Peyer's patch (tissue), 4 donors: ENCODE measurements around the gene MTFMT.

Experiments used
- POLR2A ChIP-seq, 2 donors: fragments of 450-650 bp; IDR thresholded peaks; one replicate each; pipeline ENCODE4 v1.5.1; 2017; ENCODE audit warnings: antibody characterized with exemption in 2 of 2, mild to moderate bottlenecking in 2 of 2, moderate library complexity in 2 of 2
- TF ChIP-seq, protein P1 (sequence below), 6 experiments: fragments of 450-650 bp in 4 of 6; fragments of 200-600 bp in 2 of 6; sonication (generic) in 1 of 6; IDR thresholded peaks; one replicate each; pipeline ENCODE4 v1.5.1; 2017 to 2019; ENCODE audit warnings: antibody characterized with exemption in 6 of 6, mild to moderate bottlenecking in 3 of 6, moderate library complexity in 1 of 6

DNA sequence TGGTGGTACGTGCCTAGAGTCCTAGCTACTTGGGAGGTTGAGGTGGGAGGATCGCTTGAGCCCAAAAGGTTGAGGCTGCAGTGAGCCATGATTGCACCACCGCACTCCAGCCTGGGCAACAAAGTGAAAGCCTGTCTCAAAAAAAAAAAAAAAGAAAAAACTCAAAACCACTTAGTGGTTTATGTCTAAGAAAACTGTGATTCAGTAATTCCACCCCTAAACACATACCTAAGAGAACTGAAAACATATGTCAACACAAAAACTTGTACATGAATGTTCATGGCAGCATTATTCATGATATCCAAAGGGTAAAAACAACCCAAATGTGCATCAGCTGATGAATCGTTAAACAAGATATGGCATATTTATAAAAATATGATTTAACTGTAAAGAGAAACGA is 54.0 kb downstream of the MTFMT start:
- TF ChIP-seq, protein P1, sequence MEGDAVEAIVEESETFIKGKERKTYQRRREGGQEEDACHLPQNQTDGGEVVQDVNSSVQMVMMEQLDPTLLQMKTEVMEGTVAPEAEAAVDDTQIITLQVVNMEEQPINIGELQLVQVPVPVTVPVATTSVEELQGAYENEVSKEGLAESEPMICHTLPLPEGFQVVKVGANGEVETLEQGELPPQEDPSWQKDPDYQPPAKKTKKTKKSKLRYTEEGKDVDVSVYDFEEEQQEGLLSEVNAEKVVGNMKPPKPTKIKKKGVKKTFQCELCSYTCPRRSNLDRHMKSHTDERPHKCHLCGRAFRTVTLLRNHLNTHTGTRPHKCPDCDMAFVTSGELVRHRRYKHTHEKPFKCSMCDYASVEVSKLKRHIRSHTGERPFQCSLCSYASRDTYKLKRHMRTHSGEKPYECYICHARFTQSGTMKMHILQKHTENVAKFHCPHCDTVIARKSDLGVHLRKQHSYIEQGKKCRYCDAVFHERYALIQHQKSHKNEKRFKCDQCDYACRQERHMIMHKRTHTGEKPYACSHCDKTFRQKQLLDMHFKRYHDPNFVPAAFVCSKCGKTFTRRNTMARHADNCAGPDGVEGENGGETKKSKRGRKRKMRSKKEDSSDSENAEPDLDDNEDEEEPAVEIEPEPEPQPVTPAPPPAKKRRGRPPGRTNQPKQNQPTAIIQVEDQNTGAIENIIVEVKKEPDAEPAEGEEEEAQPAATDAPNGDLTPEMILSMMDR (IDR thresholded peaks at IDR 0.05): no peak
- TF ChIP-seq POLR2A (IDR thresholded peaks at IDR 0.05): no peak
